ENCODE results near the gene GNB3.

GNB3 gene

GRCh38 chr12:6840761-6841515 lies at the start of gene GNB3:
GNB3 (plus strand) TSS chr12:6840925; CDS start chr12:6841288, 363 bp downstream.
- no peak for DNase-seq

- DNase-seq, result no peak
These were observed 48.7 kb upstream of the GNB3 start for GRCh38 chr12:6791931-6792520.

- no peak for DNase-seq
These were observed 48.1 kb upstream of the GNB3 start for GRCh38 chr12:6792522-6793201.

- DNase-seq, result no peak
These were observed 45.6 kb upstream of the GNB3 start for GRCh38 chr12:6795088-6795487.

GRCh38 chr12:6796576-6796975 lies 44.1 kb upstream of the GNB3 start:
- no peak for DNase-seq

GRCh38 chr12:6799147-6799546 lies 41.6 kb upstream of the GNB3 start:
- no peak for DNase-seq

- no peak for DNase-seq
These were observed 33.6 kb upstream of the GNB3 start for GRCh38 chr12:6807170-6807569.

- DNase-seq, result no peak
These were observed 31.7 kb upstream of the GNB3 start for GRCh38 chr12:6809056-6809455.

GRCh38 chr12:6810758-6811157 lies 30.0 kb upstream of the GNB3 start:
- DNase-seq, result no peak

GRCh38 chr12:6813363-6813762 lies 27.4 kb upstream of the GNB3 start:
- no peak for DNase-seq

GRCh38 chr12:6816598-6816997 lies 24.1 kb upstream of the GNB3 start:
- no peak for DNase-seq

- DNase-seq, result no peak
These were observed 23.6 kb upstream of the GNB3 start for GRCh38 chr12:6817098-6817497.

GRCh38 chr12:6817662-6818157 lies 23.0 kb upstream of the GNB3 start:
- DNase-seq, result no peak

- no peak for DNase-seq
These were observed 22.5 kb upstream of the GNB3 start for GRCh38 chr12:6818222-6818621.

- DNase-seq, result no peak
These were observed 22.1 kb upstream of the GNB3 start for GRCh38 chr12:6818645-6819044.

- DNase-seq, result no peak
These were observed 21.4 kb upstream of the GNB3 start for GRCh38 chr12:6819106-6820030.

- no peak for DNase-seq
These were observed 20.6 kb upstream of the GNB3 start for GRCh38 chr12:6820166-6820565.

GRCh38 chr12:6821591-6822425 lies 18.9 kb upstream of the GNB3 start, which contains the start of gene GPR162:
GPR162 (plus strand) TSS chr12:6821821; CDS start chr12:6823899, 2,078 bp downstream.
- no peak for DNase-seq

- no peak for DNase-seq
These were observed 18.1 kb upstream of the GNB3 start for GRCh38 chr12:6822426-6823135.

- no peak for DNase-seq
These were observed 17.3 kb upstream of the GNB3 start for GRCh38 chr12:6823182-6824084.

Measured in stimulated activated CD4-positive, alpha-beta T cell treated with anti-CD3 and anti-CD28 coated beads, Interleukin-2, amount 100 ng/mL, for 48 hours (primary cell).